Stimulated activated naive CD8-positive, alpha-beta T cell treated with anti-CD3 and anti-CD28 coated beads, Interleukin-15, Interleukin-2, amounts not matched to agents 100 U/mL and 50 U/mL, for 24 hours (primary cell): ENCODE measurements around the gene FIBIN.
"Not testable (repeated sequence)": the region's sequence is repeated elsewhere in the genome, so short reads cannot be mapped to it uniquely, and the experiment has no call there.

ENCODE experiments used
- ATAC-seq: fragments of 150-1000 bp; cut with Tn5 transposase; one replicate; pipeline ENCODE4 v1.10.0; 2021
- DNase-seq: peaks from one replicate; pipeline ENCODE4 v3.0.0; 2021

Gene FIBIN

DNA sequence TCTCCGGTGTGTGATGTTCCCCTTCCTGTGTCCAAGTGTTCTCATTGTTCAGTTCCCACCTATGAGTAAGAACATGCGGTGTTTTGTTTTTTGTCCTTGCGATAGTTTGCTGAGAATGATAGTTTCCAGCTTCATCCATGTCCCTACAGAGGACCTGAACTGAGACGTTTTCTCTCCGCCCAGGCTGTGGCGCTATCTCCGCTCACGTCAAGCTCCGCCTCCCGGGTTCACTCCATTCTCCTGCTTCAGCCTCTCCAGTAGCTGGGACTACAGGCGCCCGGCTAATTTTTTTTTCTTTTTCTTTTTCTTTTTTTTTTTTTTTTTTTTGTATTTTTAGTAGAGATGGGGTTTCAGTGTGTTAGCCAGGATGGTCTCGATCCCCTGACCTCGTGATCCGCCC lies 16.7 kb upstream of the FIBIN start:
- not testable (repeated sequence) for ATAC-seq, DNase-seq

DNA sequence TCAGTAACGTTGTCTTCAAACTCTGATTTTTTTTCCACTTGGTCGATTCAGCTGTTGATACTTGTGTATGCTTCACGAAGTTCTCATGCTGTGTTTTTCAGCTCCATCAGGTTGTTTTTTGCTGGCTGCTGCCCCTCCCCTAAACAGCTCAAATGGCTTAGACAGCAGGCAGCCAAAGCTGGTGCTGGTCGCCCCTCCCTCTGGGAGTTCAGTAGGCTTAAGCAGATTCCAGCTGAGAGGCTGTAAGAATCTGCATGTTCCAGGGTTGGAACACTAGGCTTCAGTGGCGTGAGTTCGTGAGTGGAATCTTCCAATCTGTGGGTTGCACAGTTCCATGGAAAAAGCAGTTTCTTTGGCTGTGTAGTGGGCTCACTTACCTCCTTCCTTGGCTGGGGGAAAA lies 10.3 kb upstream of the FIBIN start:
- DNase-seq, result no peak
- no peak for ATAC-seq

DNA sequence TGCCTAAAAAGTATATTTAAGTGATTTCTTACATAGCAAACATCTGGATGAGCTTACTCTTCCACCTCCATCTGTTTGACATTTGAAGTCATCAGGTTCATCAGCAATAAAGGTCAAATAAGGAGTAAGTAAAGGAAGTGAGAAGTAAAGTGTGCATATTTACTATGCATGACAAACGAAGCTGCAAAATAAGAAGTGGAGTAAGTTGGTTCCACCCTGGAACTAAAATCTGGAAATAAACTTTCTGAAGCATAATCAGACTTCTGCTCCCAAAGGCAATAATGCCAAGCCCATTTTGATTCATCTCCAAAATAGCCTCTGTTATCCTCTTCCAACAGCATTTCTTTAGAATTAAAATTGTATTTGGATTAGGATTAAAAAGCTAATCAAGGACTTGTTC lies 8.4 kb upstream of the FIBIN start:
- DNase-seq (no peak), ATAC-seq (no peak)

DNA sequence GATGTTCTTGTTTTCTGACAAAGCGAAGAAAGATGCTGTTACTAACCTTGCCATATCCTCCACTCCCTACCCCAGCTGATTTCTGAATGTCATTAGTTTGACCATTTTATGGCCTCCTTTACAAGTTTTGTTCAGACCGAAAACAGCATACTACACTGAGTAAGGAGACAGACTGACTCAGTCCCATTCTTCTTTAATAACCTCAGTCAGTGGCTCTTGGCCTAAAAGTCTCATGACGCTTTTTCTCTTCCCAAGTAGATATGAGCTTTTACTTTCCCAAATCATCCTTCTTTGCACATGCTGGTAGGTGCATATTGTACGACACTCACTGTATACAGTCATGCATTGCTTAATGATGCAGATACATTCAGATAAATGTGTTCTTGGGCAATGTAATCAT lies 8.0 kb upstream of the FIBIN start:
- DNase-seq (no peak), ATAC-seq (no peak)

DNA sequence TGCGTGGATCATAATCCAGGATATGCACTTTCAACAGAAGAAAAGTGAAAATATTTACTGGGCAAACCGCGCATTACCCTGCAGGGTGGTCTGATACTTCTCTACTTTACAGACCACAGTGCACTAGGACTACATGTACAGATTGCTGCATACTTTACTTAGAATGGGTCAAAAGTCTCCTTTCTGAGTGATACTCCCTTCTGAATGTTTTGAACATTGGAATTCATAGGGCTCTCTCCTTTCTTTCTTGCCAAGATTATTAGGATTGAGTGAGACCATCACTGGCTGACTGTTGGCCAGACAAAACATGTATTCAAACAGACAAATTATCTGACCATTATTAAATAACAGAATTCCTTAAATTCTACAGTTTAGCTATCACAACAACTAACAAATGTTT lies 6.6 kb upstream of the FIBIN start:
- no peak for DNase-seq
- ATAC-seq, result no peak

DNA sequence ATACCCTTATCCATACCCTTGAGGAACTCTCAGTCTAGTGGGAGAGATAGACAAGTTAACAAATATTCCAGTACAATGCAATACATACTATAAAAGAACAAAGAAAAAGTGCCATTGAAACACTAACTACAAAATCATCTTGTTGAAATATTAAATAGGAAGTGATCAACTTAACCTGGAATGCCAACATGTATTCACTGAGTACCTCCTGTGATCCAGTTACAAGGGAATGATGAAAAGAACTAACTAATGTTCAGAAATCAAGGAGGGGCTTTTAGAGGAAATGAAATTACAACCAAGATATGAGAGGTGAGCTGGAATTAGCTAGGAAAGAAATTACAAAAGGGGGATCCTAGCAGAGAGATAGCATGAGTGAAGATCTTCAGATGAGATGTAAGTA lies 6.2 kb upstream of the FIBIN start:
- no peak for DNase-seq
- no peak for ATAC-seq

DNA sequence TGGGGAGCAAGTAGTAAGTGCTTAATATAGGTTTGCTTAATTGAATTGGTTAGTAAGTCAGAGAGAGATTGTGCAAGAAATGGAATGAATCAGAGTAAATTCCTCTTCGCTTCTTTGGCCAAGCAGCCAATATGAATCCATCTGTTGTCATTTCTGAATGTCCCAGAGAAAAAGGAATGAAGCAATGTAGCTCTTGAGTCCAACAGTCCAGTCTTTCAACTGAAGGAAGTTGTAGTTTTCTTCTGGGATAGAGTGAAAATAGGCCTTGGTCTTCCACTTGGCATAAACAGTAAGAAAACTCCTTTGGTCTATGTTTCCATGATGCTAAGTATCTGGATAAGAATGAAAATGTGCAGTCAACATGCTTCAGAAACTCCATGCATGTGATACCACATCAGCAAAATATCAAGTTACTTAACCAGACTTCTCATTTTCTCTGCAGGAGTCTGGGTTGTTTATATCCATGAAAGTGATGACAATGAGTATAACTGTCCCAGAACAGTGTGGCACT lies 1.8 kb upstream of the FIBIN start:
- ATAC-seq (no peak), DNase-seq (no peak)

DNA sequence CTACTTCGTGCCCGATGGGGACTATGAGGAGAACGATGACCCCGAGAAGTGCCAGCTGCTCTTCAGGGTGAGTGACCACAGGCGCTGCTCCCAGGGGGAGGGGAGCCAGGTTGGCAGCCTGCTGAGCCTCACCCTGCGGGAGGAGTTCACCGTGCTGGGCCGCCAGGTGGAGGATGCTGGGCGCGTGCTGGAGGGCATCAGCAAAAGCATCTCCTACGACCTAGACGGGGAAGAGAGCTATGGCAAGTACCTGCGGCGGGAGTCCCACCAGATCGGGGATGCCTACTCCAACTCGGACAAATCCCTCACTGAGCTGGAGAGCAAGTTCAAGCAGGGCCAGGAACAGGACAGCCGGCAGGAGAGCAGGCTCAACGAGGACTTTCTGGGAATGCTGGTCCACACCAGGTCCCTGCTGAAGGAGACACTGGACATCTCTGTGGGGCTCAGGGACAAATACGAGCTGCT lies 751 bp downstream of the FIBIN start:
- DNase-seq (no peak), ATAC-seq (no peak)

DNA sequence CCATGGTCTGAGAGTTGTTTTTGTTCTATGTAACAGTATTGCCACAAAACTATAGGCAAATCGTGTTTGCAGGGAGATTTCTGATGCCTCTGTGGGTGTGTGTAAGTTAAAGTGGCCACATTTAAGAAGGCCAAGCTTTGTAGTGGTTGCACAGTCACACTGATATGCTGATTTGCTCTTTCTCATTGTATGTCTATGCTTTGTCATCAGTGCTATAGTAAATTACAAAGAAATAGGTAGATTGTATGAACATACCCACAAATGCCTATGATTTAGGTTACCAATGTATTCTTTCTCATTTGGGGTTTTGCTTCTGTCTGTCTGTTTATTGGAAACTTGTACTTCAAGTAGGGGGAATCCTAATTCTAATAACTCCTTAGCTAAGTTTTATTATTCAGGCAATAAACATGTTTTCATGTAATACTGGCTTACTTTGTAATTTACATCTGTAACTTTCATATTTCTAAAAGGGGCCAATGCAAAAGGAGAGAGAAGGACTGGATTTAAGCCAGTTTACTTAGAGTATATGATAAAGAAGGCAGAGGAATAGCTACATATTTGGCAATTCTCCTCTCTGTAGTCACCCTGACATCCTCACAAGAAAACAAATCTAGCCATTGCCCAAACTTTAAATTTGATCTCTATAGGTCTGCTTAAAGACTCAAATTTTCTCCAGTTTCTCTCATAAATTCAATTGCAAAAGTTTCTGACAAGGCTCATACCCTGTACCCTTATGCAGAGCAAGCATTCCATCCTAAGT lies 2.0 kb downstream of the FIBIN start:
- no peak for ATAC-seq
- no peak for DNase-seq

GRCh38 chr11:26997378-26997777 lies 3.5 kb downstream of the FIBIN start:
- no peak for ATAC-seq
- no peak for DNase-seq

DNA sequence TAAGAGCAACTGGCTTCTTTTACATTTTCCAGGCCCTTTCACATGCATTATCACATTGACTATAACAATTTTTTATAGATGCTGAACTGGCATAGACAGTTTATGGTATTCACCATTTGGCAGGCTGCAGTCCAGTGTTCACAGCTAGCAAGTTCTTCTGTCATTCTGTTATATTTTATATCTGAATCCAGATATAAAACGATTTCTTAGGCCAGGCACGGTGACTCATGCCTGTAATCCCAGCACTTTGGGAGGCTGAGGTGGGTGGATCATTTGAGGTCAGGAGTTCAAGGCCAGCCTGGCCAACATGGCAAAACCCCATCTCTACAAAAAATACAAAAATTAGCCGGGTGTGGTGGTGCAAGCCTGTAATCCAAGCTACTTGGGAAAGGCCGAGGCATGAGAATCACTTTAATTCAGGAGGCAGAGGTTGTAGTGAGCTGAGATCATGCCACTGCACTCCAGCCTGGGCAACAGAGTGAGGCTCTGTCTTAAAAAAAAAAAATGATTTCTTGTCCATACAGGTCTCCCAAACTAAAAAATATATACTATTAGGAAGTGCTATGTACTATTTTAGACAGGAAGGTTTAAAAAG lies 7.3 kb downstream of the FIBIN start:
- not testable (repeated sequence) for ATAC-seq, DNase-seq

DNA sequence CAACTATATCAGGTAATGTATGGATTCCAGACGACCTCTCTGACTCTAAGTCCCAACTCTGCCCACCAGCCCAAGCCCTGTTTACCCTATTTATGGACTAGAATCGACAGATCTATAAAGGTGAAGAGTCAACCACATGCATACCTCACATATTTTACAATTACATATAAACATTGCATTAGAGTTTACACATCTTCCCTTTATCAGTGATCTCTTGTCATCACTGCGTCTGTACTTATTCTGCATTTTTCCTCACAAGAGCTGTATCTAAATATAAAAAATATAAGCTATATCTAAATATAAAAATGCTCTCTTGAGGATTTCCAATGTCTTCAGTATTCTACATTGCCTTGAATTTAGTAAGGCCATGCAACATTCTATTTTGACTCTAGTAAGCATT lies 8.5 kb downstream of the FIBIN start:
- DNase-seq (no peak), ATAC-seq (no peak)

DNA sequence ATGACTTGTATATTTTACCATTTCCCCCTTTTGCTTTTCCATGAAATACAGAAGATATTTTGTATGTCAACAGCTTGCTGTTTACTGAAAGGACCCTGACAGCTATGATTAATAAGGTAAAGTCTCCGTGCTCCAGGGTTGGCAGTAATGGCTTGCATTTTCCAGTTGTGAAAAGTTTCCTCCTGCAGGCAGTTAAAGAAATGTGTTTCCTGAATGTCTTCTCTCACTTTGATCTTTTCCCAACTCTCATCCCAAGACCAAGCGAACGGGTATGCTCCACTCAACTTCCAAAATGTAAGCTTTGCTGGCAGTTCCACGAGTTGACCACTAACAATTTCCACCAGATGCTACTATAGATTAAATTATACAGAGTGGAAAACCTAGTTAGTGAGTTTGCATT lies 8.9 kb downstream of the FIBIN start:
- DNase-seq (no peak), ATAC-seq (no peak)

DNA sequence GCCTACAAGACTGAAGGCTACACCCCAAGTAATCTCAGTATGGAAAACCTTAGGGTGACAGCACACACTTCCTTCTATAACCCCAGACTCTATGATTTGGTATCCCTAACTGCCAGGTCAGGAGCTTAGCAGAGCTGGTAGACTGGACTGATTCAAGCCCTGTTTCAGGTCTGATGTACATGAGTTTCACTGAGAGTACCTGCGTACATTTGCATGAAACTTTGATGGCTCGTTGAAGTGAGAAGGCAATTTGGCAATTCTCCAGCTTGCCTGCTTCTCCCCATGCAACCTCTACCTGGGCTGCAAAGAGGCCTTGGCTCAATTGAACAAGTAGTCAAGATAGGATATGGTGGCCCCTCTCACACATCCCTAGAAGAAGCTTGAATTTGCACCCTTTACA lies 10.2 kb downstream of the FIBIN start:
- no peak for DNase-seq
- no peak for ATAC-seq

DNA sequence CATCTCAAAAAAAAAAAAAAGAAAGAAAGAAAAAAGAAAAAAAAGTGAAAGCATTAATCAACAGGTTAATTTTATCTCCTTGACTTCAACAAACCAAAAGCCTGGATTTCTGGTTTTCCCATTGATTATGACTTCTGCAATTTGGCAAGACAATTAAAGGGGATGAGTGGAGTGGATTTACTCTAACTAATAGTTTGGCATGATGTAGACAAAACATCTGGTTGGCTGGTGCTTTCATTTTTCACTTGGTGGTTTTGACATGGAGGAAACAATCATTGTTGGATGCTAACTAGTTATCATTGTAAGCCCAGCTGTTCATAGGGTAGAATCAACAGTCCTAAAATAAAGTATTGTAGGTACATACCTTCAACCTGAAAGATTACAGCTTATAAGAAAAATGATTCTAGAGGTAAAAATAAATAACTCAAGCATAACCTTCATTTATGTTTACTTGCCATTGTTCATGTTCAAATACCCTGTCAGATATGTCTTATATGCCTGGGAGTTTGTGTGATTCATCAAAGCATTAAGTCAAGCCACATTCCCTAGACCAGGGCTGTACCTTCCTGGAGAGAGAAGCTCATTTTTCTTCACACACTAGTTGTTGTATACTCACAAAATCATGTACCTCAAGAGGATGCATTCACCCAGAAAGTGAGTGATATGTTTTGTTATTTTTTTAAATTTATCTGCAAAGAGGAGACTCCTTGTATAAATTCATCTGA lies 15.1 kb downstream of the FIBIN start:
- ATAC-seq, result no peak
- DNase-seq, result no peak

GRCh38 chr11:27011560-27012233 lies 17.8 kb downstream of the FIBIN start:
- no peak for ATAC-seq
- DNase-seq, result no peak

DNA sequence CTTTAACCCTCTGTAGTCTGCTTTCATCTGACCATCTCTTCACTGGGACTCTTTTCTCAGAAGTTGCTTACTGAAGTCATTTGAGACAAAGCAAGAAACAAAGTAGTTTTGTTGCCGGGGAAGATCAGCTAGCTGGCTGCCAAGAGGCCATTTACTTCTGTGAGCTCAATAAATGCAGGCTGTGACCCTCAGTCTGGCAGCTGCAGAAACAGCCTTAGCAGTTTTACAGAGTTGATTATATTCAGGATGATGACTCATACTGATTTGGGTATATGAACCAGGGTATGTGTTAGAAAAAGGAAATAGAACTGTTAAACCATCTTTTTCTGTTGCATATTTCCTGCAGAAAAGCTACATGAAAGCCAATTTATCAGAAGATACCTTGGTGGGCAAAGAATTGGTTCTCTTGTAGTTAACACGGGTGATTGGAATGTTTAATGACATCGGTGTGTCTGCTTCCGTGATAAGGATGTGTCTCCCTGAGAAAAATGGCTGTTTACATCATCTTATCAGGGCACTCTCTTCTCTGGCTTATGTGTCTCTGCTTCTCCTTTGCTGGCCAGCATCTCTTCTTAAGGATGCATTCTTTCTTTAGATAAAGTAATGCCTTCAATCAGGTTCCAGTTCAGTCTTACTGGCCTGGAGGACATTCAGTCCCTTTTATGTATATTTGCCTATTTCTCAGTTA lies 18.5 kb downstream of the FIBIN start:
- ATAC-seq, result no peak
- DNase-seq, result no peak

DNA sequence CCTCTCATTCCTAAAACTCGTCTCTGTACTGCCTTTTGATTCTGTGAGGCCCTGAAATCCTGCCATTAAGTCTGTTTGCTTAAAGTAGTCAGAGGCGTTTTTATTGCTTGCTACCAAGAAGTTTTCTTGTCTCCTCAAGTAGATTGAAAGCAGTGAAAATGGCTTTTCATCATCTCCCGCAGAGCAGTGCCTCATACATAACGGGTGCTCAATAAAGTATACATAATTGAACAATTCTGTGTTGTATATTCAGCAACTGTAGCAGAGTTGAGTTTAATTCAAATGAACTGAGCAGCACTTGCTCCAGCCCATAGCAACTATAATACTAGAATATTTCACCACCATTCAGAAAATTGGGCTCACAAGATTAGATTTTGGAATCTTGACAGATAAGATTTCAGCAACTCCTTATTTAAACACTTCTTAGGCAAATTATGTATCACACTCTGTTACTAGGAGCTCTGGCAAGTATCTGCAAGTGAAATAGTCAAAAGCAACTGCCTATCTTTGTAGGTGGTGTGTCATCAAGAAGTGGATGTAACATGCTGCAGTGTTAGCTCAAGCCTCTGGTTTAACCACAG lies 20.0 kb downstream of the FIBIN start:
- no peak for ATAC-seq
- no peak for DNase-seq

- no peak for ATAC-seq
- DNase-seq, result no peak
Observed at GRCh38 chr11:27018902-27019529, 25.1 kb downstream of the FIBIN start.

DNA sequence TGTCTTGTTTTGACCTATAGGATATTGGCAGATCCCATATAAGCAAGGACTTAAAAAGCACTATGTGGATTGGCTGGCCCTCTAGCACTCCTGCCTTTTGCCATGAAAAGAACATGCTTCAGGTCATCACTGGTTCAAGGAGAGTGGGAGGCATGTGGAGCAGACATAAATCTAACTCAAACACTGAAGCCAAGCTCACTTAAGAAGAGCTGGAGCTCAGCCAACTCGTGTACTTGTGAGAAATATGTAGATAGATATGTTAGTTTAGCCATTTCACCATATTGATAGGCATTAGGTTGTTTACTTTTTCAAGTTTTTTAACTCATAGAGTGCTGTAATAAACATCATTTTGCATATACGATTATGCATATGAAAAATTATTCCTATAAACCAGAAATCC lies 26.8 kb downstream of the FIBIN start:
- DNase-seq (no peak), ATAC-seq (no peak)

DNA sequence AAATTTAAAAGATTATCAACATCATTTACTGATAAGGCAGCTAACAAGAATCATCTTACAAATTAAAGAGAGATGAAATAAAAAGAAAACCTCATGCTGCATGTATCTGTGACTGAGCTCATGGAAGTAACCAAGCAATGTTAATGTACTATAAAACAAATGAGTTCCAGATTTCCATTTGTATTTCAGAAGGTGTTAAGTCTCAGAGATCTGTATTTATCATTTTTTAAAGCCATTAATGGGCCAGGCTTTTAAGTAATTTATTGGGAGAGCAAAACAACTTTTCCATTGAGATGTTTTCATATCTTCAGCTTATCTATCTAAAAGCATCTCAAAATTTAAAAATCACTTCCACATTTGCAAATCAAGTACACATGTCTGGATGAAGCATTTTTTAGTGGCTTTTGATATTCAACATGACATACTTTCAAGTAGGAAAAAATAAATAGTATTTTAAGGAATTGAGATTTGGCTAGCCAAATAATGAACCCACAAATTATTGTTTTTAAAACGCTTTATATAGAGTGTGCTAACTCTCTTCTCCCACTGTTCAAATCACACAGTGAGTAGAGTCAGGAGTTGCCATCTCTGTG lies 28.8 kb downstream of the FIBIN start:
- no peak for ATAC-seq

More for the DNA sequence above, 28.8 kb downstream of the FIBIN start:
- no peak for DNase-seq
